Measurements from ENCODE around the gene PRPF31.

DNA sequence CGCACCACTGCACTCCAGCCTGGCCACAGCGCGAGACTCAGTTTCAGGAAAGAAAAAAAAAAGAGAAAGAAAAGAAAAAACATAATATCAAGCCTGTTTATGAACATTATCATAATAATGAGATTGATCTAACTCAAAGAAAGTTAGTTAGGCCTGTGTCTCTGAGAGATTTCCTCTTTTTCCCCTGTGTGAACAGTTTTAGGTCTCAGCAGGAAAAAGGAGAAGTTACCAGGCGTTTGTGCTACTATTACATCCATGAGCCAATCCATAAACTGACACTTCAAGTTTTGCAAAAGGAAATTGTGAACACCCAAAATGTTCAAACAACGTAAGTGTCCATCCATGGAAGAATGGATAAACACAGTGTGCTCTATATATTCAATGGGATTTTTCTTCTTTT lies 38.2 kb upstream of the PRPF31 start:
- TF ChIP-seq, protein P1, sequence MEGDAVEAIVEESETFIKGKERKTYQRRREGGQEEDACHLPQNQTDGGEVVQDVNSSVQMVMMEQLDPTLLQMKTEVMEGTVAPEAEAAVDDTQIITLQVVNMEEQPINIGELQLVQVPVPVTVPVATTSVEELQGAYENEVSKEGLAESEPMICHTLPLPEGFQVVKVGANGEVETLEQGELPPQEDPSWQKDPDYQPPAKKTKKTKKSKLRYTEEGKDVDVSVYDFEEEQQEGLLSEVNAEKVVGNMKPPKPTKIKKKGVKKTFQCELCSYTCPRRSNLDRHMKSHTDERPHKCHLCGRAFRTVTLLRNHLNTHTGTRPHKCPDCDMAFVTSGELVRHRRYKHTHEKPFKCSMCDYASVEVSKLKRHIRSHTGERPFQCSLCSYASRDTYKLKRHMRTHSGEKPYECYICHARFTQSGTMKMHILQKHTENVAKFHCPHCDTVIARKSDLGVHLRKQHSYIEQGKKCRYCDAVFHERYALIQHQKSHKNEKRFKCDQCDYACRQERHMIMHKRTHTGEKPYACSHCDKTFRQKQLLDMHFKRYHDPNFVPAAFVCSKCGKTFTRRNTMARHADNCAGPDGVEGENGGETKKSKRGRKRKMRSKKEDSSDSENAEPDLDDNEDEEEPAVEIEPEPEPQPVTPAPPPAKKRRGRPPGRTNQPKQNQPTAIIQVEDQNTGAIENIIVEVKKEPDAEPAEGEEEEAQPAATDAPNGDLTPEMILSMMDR (conservative IDR thresholded peaks at IDR 0.05; ENCODE audit: low read depth, low read length), result no peak
- TF ChIP-seq EZH2 (IDR thresholded peaks at IDR 0.05; ENCODE audit: borderline replicate concordance, low read depth, low read length, poor library complexity, severe bottlenecking), result no peak

Measured in A673 (cell line).